Activated CD4-positive, alpha-beta T cell treated with anti-CD3 and anti-CD28 coated beads, Interleukin-2, amount 10 ng/mL, durations not matched to agents 24 days and 14 days (primary cell): ENCODE measurements around the gene REEP1. TPM values are rescaled to one million over a fixed set of nuclear protein-coding genes. Genes with fewer than 3 reads are reported as not detected.

Source experiments
- DNase-seq: peaks from one replicate; pipeline ENCODE4 v3.0.0; 2022
- H3K27ac Mint-ChIP-seq: one replicate; pipeline ENCODE4 v1.8.0; 2022; ENCODE audit warnings: mild to moderate bottlenecking, mixed read lengths
- H3K27me3 Mint-ChIP-seq: one replicate; pipeline ENCODE4 v1.8.0; 2022; ENCODE audit warnings: mixed read lengths
- H3K36me3 Mint-ChIP-seq: one replicate; pipeline ENCODE4 v1.8.0; 2022; ENCODE audit warnings: low read depth, mild to moderate bottlenecking, mixed read lengths
- H3K4me1 Mint-ChIP-seq: one replicate; pipeline ENCODE4 v1.8.0; 2021; ENCODE audit warnings: mixed read lengths
- H3K4me3 Mint-ChIP-seq: one replicate; pipeline ENCODE4 v1.8.0; 2022; ENCODE audit warnings: mild to moderate bottlenecking, moderate library complexity, mixed read lengths
- H3K9me3 Mint-ChIP-seq: one replicate; pipeline ENCODE4 v1.8.0; 2021; ENCODE audit warnings: mixed read lengths
- intact Hi-C: fragments of 100-400 bp; cut with micrococcal nuclease; formaldehyde crosslinking; loops from one replicate; pipeline ENCODE4 v1.15.1; 2023
- total RNA-seq: library from RNA; stranded (reverse); gene quantifications from 2 replicates; pipeline ENCODE4 v1.2.3, GENCODE V29; 2022

REEP1 gene
- 0.19 and 0.44 TPM in 2 replicates for total RNA-seq

GRCh38 chr2:86337244-86337835 lies at the start of gene REEP1:
TSS of gene REEP1 (minus strand) at chr2:86337626. CDS start at chr2:86337510, 116 bp downstream.
- peak; percentile 71 for DNase-seq
- H3K9me3 Mint-ChIP-seq = peaks cover 10% of the 10 kb centered on the region
- H3K36me3 Mint-ChIP-seq = no peaks in the 10 kb centered on the region
- peaks cover 13% of the 10 kb centered on the region for H3K4me1 Mint-ChIP-seq
- H3K27ac Mint-ChIP-seq = no peak within 1 kb of the TSS
- peaks cover 72% of the 10 kb centered on the region for H3K27me3 Mint-ChIP-seq
- intact Hi-C loops = no loop called here
- H3K4me3 Mint-ChIP-seq = peak within 1 kb of the TSS; percentile 83

GRCh38 chr2:86383844-86384243 lies 46.4 kb upstream of the REEP1 start:
- intact Hi-C loops = no loop called here
- no peak overlapping the region for H3K27ac Mint-ChIP-seq
- peaks cover 2% of the 10 kb centered on the region for H3K36me3 Mint-ChIP-seq
- no peak for DNase-seq
- H3K9me3 Mint-ChIP-seq = peaks cover 3% of the 10 kb centered on the region
- no peaks in the 10 kb centered on the region for H3K4me1 Mint-ChIP-seq
- no peak overlapping the region for H3K4me3 Mint-ChIP-seq
- peaks cover 5% of the 10 kb centered on the region for H3K27me3 Mint-ChIP-seq

GRCh38 chr2:86382698-86383097 lies 45.3 kb upstream of the REEP1 start:
- H3K9me3 Mint-ChIP-seq = peaks cover 3% of the 10 kb centered on the region
- H3K27ac Mint-ChIP-seq = no peak overlapping the region
- H3K4me3 Mint-ChIP-seq = no peak overlapping the region
- intact Hi-C loops = no loop called here
- peaks cover 8% of the 10 kb centered on the region for H3K27me3 Mint-ChIP-seq
- peaks cover 2% of the 10 kb centered on the region for H3K36me3 Mint-ChIP-seq
- no peaks in the 10 kb centered on the region for H3K4me1 Mint-ChIP-seq
- no peak for DNase-seq

- Mint-ChIP-seq H3K9me3 (peaks cover 3% of the 10 kb centered on the region), H3K4me3 (no peak overlapping the region), H3K27me3 (peaks cover 7% of the 10 kb centered on the region), H3K4me1 (no peaks in the 10 kb centered on the region), H3K27ac (no peak overlapping the region), H3K36me3 (peaks cover 2% of the 10 kb centered on the region)
- intact Hi-C loops = no loop called here
- DNase-seq = no peak
Measured at GRCh38 chr2:86382108-86382507, 44.7 kb upstream of the REEP1 start.

- intact Hi-C loops = no loop called here
- Mint-ChIP-seq H3K27me3 (peaks cover 18% of the 10 kb centered on the region), H3K36me3 (peaks cover 2% of the 10 kb centered on the region), H3K4me1 (no peaks in the 10 kb centered on the region), H3K4me3 (no peak overlapping the region), H3K27ac (no peak overlapping the region), H3K9me3 (peaks cover 11% of the 10 kb centered on the region)
- no peak for DNase-seq
Measured at GRCh38 chr2:86378469-86378868, 41.0 kb upstream of the REEP1 start.

- Mint-ChIP-seq H3K4me1 (peaks cover 8% of the 10 kb centered on the region), H3K27ac (no peak overlapping the region), H3K36me3 (peaks cover 2% of the 10 kb centered on the region), H3K27me3 (peaks cover 20% of the 10 kb centered on the region), H3K9me3 (peaks cover 8% of the 10 kb centered on the region), H3K4me3 (no peak overlapping the region)
- DNase-seq = no peak
- intact Hi-C loops = no loop called here
Measured at GRCh38 chr2:86375623-86376022, 38.2 kb upstream of the REEP1 start.

GRCh38 chr2:86372641-86373502 lies 35.4 kb upstream of the REEP1 start:
- H3K36me3 Mint-ChIP-seq = peaks cover 3% of the 10 kb centered on the region
- peaks cover 15% of the 10 kb centered on the region for H3K9me3 Mint-ChIP-seq
- H3K27me3 Mint-ChIP-seq = peaks cover 13% of the 10 kb centered on the region
- no peak overlapping the region for H3K27ac Mint-ChIP-seq
- intact Hi-C loops = no loop called here
- peaks cover 17% of the 10 kb centered on the region for H3K4me1 Mint-ChIP-seq
- no peak for DNase-seq
- H3K4me3 Mint-ChIP-seq = no peak overlapping the region

- no peak for DNase-seq
- intact Hi-C loops = no loop called here
- H3K4me1 Mint-ChIP-seq = peaks cover 19% of the 10 kb centered on the region
Measured at GRCh38 chr2:86372133-86372532, 34.7 kb upstream of the REEP1 start.

GRCh38 chr2:86371527-86371926 lies 34.1 kb upstream of the REEP1 start:
- Mint-ChIP-seq H3K9me3 (peaks cover 15% of the 10 kb centered on the region), H3K27ac (no peak overlapping the region), H3K4me3 (peak overlapping the region; percentile 22), H3K36me3 (peaks cover 3% of the 10 kb centered on the region), H3K4me1 (peaks cover 22% of the 10 kb centered on the region), H3K27me3 (peaks cover 13% of the 10 kb centered on the region)
- no peak for DNase-seq
- intact Hi-C loops = no loop called here

More at GRCh38 chr2:86372133-86372532, 34.7 kb upstream of the REEP1 start:
- Mint-ChIP-seq H3K27me3 (peaks cover 13% of the 10 kb centered on the region), H3K36me3 (peaks cover 3% of the 10 kb centered on the region), H3K27ac (no peak overlapping the region), H3K9me3 (peaks cover 15% of the 10 kb centered on the region), H3K4me3 (no peak overlapping the region)

GRCh38 chr2:86370579-86370978 lies 33.2 kb upstream of the REEP1 start:
- DNase-seq = no peak
- H3K4me3 Mint-ChIP-seq = no peak overlapping the region
- peaks cover 3% of the 10 kb centered on the region for H3K36me3 Mint-ChIP-seq
- H3K27me3 Mint-ChIP-seq = peaks cover 10% of the 10 kb centered on the region
- H3K27ac Mint-ChIP-seq = no peak overlapping the region
- H3K4me1 Mint-ChIP-seq = peaks cover 22% of the 10 kb centered on the region
- intact Hi-C loops = no loop called here
- H3K9me3 Mint-ChIP-seq = peaks cover 10% of the 10 kb centered on the region

GRCh38 chr2:86368161-86368824 lies 30.9 kb upstream of the REEP1 start:
- H3K36me3 Mint-ChIP-seq = peaks cover 3% of the 10 kb centered on the region
- H3K9me3 Mint-ChIP-seq = peaks cover 7% of the 10 kb centered on the region
- peak; percentile 80 for DNase-seq
- H3K4me1 Mint-ChIP-seq = peaks cover 24% of the 10 kb centered on the region
- H3K27me3 Mint-ChIP-seq = peaks cover 1% of the 10 kb centered on the region
- H3K4me3 Mint-ChIP-seq = peak overlapping the region; percentile 31
- intact Hi-C loops = loop anchor here (1.0 kb wide), 1 partner anchor 147 kb away; no protein-coding TSS in a partner anchor
- H3K27ac Mint-ChIP-seq = peak overlapping the region; percentile 25

GRCh38 chr2:86367499-86367777 lies 30.0 kb upstream of the REEP1 start:
- Mint-ChIP-seq H3K27me3 (no peaks in the 10 kb centered on the region), H3K27ac (no peak overlapping the region), H3K4me3 (no peak overlapping the region), H3K9me3 (peaks cover 7% of the 10 kb centered on the region), H3K36me3 (peaks cover 3% of the 10 kb centered on the region), H3K4me1 (peaks cover 24% of the 10 kb centered on the region)
- peak; percentile 50 for DNase-seq
- intact Hi-C loops = no loop called here

- peaks cover 7% of the 10 kb centered on the region for H3K9me3 Mint-ChIP-seq
- no peak overlapping the region for H3K4me3 Mint-ChIP-seq
- peak; percentile 37 for DNase-seq
- no peaks in the 10 kb centered on the region for H3K27me3 Mint-ChIP-seq
- peaks cover 22% of the 10 kb centered on the region for H3K4me1 Mint-ChIP-seq
- peaks cover 3% of the 10 kb centered on the region for H3K36me3 Mint-ChIP-seq
- intact Hi-C loops = no loop called here
- no peak overlapping the region for H3K27ac Mint-ChIP-seq
Measured at GRCh38 chr2:86366651-86367498, 29.4 kb upstream of the REEP1 start.
